HUES64 (cell line): ENCODE measurements around the gene SPANXC. TPM values are rescaled to one million over a fixed set of nuclear protein-coding genes. Genes with fewer than 3 reads are reported as not detected.
"Not testable (repeated sequence)": the region's sequence is repeated elsewhere in the genome, so short reads cannot be mapped to it uniquely, and the experiment has no call there.

Experiments used
- H3K27ac ChIP-seq: 2 replicates; pipeline ENCODE4 v1.7.0; 2013; ENCODE audit warnings: low read depth, low read length, inconsistent platforms
- H3K27me3 ChIP-seq: 2 replicates; pipeline ENCODE4 v1.6.1; 2013; ENCODE audit warnings: mild to moderate bottlenecking, low read length; ENCODE audit not compliant: insufficient read depth
- H3K36me3 ChIP-seq: 2 replicates; pipeline ENCODE4 v1.6.1; 2013; ENCODE audit warnings: mild to moderate bottlenecking, low read length; ENCODE audit not compliant: insufficient read depth
- H3K4me1 ChIP-seq: 2 replicates; pipeline ENCODE4 v1.6.1; 2013; ENCODE audit warnings: mild to moderate bottlenecking, low read length, moderate library complexity; ENCODE audit not compliant: insufficient read depth
- H3K4me3 ChIP-seq: 2 replicates; pipeline ENCODE4 v1.5.1; 2013; ENCODE audit warnings: mild to moderate bottlenecking, low read length, moderate library complexity
- H3K9ac ChIP-seq: 2 replicates; pipeline ENCODE4 v1.6.1; 2013; ENCODE audit warnings: mild to moderate bottlenecking, low read depth, low read length
- H3K9me3 ChIP-seq: 2 replicates; pipeline ENCODE4 v1.6.1; 2013; ENCODE audit warnings: low read depth, low read length; ENCODE audit not compliant: insufficient read depth
- WGBS: fragments of 150-250, 120-280 bp; methylation state at CpG from one replicate; pipeline ENCODE4 v1.1.7; 2013; ENCODE audit warnings: missing lambda C conversion rate; 5-methylcytosine and 5-hydroxymethylcytosine counted together
- polyA plus RNA-seq, 2 experiments: library from polyadenylated mRNA; stranded (reverse); fragments of 50-300 nt; gene quantifications; one replicate each; pipeline ENCODE4 v1.2.3, GENCODE V29; 2013

The SPANXC gene
- not detected for polyA plus RNA-seq (2013, experiment 1 of 2)
- not detected for polyA plus RNA-seq (2013, experiment 2 of 2)

- WGBS: no CpG with 5 or more reads among the region's 12 CpGs
Measured at GRCh38 chrX:141242417-141242816, at the start of gene SPANXC. TSS of gene SPANXC (minus strand) at chrX:141242517. CDS start at chrX:141242457, 60 bp downstream.

GRCh38 chrX:141279476-141279875, 37.2 kb upstream of the SPANXC start:
- Histone ChIP-seq H3K27ac (no peak overlapping the region), H3K4me3 (no peak overlapping the region), H3K4me1 (no peaks in the 10 kb centered on the region), H3K9ac (no peak overlapping the region), H3K36me3 (no peaks in the 10 kb centered on the region), H3K27me3 (no peaks in the 10 kb centered on the region), H3K9me3 (no peaks in the 10 kb centered on the region)
- no CpG with 5 or more reads among the region's 2 CpGs for WGBS

More at GRCh38 chrX:141242417-141242816, at the start of gene SPANXC:
- not testable (repeated sequence) for H3K27me3 ChIP-seq, H3K36me3 ChIP-seq, H3K4me3 ChIP-seq, H3K27ac ChIP-seq, H3K4me1 ChIP-seq, H3K9me3 ChIP-seq, H3K9ac ChIP-seq

GRCh38 chrX:141278306-141278705, 36.0 kb upstream of the SPANXC start:
- Histone ChIP-seq H3K9ac (no peak overlapping the region), H3K36me3 (no peaks in the 10 kb centered on the region)
- 19% methylated on average over 1 of the region's 3 CpGs for WGBS

GRCh38 chrX:141258080-141258479, 15.8 kb upstream of the SPANXC start:
- no peaks in the 10 kb centered on the region for H3K36me3 ChIP-seq
- 100% methylated on average over 1 of the region's 1 CpG for WGBS
- no peaks in the 10 kb centered on the region for H3K9me3 ChIP-seq
- no peaks in the 10 kb centered on the region for H3K27me3 ChIP-seq
- no peak overlapping the region for H3K9ac ChIP-seq
- H3K4me3 ChIP-seq: no peak overlapping the region
- no peaks in the 10 kb centered on the region for H3K4me1 ChIP-seq
- H3K27ac ChIP-seq: no peak overlapping the region

More at GRCh38 chrX:141278306-141278705, 36.0 kb upstream of the SPANXC start:
- no peak overlapping the region for H3K27ac ChIP-seq
- no peaks in the 10 kb centered on the region for H3K4me1 ChIP-seq
- no peak overlapping the region for H3K4me3 ChIP-seq
- no peaks in the 10 kb centered on the region for H3K27me3 ChIP-seq
- no peaks in the 10 kb centered on the region for H3K9me3 ChIP-seq

- Histone ChIP-seq H3K9ac (no peak overlapping the region), H3K9me3 (no peaks in the 10 kb centered on the region), H3K27me3 (no peaks in the 10 kb centered on the region), H3K27ac (no peak overlapping the region), H3K4me3 (no peak overlapping the region), H3K36me3 (no peaks in the 10 kb centered on the region), H3K4me1 (no peaks in the 10 kb centered on the region)
- 100% methylated on average over 2 of the region's 2 CpGs for WGBS
Measured at GRCh38 chrX:141221611-141222010, 20.7 kb downstream of the SPANXC start.

- Histone ChIP-seq H3K4me3 (no peak overlapping the region), H3K27me3 (no peaks in the 10 kb centered on the region), H3K4me1 (no peaks in the 10 kb centered on the region), H3K9ac (no peak overlapping the region), H3K9me3 (no peaks in the 10 kb centered on the region), H3K36me3 (no peaks in the 10 kb centered on the region), H3K27ac (no peak overlapping the region)
- WGBS: 94% methylated on average over 1 of the region's 3 CpGs
Measured at GRCh38 chrX:141220342-141221008, 21.8 kb downstream of the SPANXC start.

- WGBS: 95% methylated on average over 1 of the region's 1 CpG
- Histone ChIP-seq H3K9me3 (no peaks in the 10 kb centered on the region), H3K4me3 (no peak overlapping the region), H3K27me3 (no peaks in the 10 kb centered on the region), H3K4me1 (no peaks in the 10 kb centered on the region), H3K36me3 (no peaks in the 10 kb centered on the region), H3K27ac (no peak overlapping the region), H3K9ac (no peak overlapping the region)
Measured at GRCh38 chrX:141214196-141214595, 28.1 kb downstream of the SPANXC start.

GRCh38 chrX:141201962-141202361, 40.4 kb downstream of the SPANXC start:
- WGBS: 95% methylated on average over 3 of the region's 3 CpGs
- Histone ChIP-seq H3K4me3 (no peak overlapping the region), H3K27ac (no peak overlapping the region), H3K4me1 (no peaks in the 10 kb centered on the region), H3K9ac (no peak overlapping the region), H3K27me3 (no peaks in the 10 kb centered on the region), H3K36me3 (no peaks in the 10 kb centered on the region), H3K9me3 (no peaks in the 10 kb centered on the region)
